GM18858 (cell line): ENCODE results near the gene LRRN4.
A peak's percentile ranks its signal among the peaks of the same experiment; 100 is the strongest.
"Not testable (repeated sequence)": the region's sequence is repeated elsewhere in the genome, so short reads cannot be mapped to it uniquely, and the experiment has no call there.

Experiments
- ATAC-seq: cut with Tn5 transposase; IDR thresholded peaks from one replicate; pipeline ENCODE4 v1.9.1; 2021; ENCODE audit not compliant: unreplicated experiment

Gene LRRN4

DNA sequence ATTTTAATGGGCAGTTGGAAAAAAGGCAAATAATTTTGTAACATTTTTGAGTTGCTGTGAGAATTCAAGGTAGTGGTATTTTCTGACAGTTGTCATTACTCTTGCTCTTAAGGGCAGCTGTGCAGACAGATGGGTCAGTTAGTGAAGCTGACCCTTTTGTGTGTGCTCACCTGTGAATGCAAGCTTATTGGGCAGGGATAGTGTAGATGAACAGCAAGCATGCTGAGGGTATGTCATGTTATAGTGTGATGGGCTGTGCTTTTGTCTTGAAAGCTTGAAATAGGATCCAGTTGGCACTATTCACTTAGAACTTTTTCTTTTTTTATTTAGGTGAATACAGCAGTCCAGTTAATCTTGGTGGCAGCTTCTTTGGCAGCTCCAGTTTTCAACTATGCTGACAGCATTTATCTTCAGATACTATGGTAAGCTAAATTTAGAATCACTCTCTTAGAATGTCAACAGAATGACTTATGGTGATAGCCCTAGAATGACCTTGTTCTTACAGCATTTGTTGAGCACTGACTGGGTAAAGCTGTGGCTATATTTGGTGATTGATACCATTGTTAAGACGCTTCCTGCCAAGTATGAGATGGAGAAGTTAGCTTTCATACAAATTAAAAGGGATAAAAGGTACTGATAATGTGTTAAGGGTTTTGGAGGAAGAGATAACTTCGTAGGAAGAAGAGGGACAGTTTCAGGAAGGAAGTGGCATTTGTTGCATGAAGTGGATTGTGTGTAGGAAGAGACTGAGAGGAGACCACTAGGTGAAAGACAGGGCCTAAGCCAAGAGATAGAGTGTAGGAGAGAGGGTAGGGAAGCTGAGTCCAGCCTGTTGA, 19.5 kb downstream of the LRRN4 start:
- ATAC-seq = no peak

GRCh38 chr20:6032907-6033306, 21.0 kb downstream of the LRRN4 start:
- ATAC-seq = not testable (repeated sequence)

DNA sequence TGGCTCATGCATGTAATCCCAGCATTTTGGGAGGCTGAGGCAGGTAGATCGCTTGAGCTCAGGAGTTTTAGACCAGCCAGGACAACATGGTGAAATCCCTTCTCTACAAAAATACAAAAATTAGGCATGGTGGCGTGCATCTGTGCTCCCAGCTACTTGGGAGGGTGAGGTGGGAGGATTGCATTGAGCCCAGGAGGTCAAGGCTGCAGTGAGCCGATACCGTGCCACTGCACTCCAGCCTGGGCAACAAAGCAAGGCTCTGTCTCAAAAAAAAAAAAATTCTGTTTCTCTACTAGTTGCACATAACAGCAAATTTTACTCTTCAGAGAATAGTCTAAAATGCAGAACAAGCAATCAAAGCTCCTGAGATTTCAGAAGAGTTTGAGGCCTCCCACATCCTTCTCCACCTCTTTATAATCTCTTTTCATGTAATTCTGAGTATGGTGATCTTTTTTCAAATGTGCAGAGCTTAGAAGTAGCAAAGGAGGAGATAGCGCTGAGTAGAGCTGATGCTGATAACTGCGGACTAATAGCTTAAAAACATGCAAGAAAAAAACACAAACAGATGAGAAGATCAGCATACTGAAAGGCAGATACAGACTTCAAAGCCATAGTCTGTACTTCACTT, 23.3 kb downstream of the LRRN4 start:
- no peak for ATAC-seq

GRCh38 chr20:6029538-6029937, 24.3 kb downstream of the LRRN4 start:
- ATAC-seq = no peak

DNA sequence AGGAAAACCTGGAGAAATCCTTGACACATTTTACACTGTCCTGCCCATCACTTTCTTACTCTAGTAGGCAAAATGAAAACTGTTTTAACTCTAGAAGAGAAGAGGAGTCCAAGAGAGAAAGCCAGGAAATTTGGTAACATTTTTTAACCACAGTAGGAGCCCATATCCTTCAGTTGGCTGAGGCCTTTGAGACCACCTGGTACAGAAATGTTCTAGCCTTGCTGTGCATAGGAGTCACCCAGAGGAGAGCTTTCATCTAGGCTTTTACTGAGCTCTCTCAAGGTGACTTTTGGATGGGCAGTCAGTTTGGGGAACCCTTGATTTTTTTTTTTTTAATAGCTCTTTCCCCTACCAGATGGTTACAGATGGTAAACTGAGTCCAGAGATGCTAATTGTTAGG, 25.0 kb downstream of the LRRN4 start:
- ATAC-seq = no peak

DNA sequence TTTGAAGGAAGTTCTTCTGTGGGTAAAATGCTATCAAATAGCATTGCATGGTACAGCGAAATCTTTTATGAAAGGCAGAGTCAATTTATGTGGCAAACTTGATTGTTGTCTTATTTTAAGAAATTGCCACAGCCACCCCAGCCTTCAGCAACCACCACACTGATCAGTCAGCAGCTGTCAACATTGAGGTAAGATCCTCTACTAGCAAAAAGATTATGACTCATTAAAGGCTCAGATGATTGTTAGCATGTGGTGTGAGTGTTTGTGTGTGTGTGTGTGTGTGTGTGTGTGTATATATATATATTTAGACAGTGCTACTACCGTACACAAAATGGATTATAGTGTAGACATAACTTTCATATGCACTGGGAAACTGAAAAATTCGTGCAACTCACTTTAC, 27.8 kb downstream of the LRRN4 start:
- ATAC-seq = no peak

- ATAC-seq = no peak
These were observed 29.1 kb downstream of the LRRN4 start for GRCh38 chr20:6024768-6025167.

- no peak for ATAC-seq
These were observed 36.0 kb downstream of the LRRN4 start for GRCh38 chr20:6017880-6018279.

GRCh38 chr20:6017467-6017866, 36.4 kb downstream of the LRRN4 start:
- ATAC-seq = no peak

DNA sequence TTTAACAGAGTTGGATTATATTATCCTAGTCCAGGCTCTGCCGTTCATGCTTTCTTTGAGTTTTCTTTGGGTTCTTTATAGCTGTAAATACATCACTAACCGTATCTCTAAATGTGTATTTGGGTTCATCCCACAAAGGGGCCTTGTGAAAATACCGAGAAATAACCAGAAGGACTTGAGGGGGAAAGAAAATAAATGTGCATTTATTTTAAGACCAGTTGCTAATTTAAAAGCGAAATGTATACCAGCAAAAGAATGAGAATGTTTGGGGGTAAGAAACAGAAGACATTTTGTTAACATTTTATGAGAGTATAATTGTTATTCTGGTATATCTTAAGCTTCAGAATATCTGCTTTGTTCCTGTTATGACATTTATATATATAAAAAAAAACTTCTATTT, 38.9 kb downstream of the LRRN4 start:
- ATAC-seq = no peak

- no peak for ATAC-seq
These were observed 39.8 kb downstream of the LRRN4 start for GRCh38 chr20:6014017-6014416.

DNA sequence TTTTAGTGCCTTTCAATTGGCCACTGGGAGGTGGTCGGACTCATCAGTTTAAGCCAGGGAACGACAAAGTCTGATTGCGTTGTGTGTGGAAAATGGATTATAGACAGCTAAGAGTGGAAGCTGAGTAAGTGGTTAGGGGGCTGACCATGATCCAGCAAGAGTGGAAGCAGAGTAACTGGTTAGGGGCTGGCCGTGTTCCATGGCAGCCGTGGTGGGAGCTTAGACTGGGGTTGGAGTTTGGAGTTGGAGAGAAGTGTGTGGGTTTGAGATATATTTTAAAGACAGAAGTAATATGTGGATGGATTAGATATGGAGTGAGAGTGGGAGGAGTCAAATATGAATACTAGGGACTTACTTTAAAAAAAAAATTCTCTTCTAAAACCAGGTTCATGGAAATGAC, 41.7 kb downstream of the LRRN4 start:
- no peak for ATAC-seq

- ATAC-seq = no peak
These were observed 45.6 kb downstream of the LRRN4 start for GRCh38 chr20:6008254-6008653.

DNA sequence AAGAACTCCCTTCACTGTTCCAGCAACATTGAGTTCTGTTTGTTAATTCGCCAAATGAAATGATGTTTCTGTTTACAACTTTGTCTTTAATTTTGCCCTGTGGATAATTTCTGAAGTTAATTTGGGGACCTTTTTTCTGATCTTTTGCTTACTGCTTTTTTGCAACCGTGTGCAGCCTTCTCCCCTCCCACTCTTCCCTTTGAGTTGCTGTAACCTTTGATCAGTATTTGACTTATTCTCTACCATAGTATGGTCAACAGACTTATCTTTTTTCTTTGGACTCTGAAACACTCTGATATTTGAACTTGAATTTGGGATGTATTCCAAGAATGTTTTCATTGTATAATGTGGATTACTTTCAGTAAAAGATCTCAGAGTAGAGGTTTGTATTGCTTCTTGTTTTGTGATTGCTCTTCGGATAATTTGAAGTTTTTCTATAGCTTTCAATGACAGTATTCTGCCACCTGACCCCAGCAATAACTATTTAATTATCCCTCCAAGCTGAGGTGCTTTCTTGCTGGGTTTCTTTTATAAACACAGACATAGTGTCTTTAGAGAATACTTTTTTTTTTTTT, 46.2 kb downstream of the LRRN4 start:
- no peak for ATAC-seq

GRCh38 chr20:6007094-6007528, 46.7 kb downstream of the LRRN4 start:
- ATAC-seq = no peak

DNA sequence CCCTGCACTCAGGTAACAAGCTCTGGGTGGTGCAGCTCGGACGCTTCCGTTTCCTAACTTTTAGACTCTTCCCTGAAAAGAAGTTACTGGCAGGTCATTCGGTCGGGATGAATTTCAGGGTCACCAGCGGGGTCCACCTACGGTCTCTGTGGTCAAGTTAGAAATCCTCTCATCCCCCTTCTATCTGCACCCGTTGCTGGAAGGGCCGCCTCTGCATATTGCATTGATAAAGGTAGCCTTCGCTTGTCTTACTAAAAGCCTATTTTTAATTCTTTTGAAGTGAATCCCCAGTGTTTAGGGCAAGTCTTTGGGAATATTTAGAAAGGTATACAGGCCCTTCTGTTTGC, 47.3 kb downstream of the LRRN4 start:
- ATAC-seq = no peak

DNA sequence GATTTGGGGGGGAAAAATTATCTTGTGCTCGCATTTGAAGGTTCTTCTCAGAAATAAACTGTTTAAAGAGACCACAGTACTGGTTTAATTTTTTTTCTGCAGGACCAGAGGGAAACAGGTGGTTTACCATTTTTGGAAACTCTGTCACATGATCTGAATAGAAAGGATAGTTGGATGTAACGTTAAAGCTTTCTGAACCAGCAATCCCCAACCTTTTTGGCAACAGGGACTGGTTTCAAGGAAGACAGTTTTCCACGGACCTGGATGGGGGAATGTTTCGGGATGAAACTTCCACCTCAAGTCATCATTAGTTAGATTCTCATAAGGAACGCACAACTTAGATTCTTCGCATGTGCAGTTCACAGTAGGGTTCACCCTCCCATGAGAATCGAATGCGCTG, 53.0 kb downstream of the LRRN4 start:
- ATAC-seq = no peak

- no peak for ATAC-seq
These were observed 54.1 kb downstream of the LRRN4 start for GRCh38 chr20:5999783-6000182.

DNA sequence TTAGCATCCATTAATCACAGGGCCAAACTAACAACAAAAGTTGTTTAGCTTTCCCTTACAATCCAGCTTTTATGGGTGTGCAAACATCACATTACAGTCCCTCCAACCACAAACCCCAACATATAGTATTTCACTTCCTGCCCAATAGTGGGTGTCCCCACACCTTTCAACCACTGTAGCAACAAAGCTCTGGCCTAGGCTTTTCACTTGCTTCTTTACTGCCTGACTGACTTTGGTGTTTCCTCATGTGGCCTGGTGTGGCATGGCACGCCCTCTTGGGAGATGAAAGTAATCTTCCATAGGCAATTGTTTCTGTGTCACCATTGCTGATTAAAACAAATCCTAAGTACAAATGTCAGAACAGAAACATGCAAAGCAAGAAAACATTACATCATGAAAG, 57.1 kb downstream of the LRRN4 start:
- ATAC-seq = peak; percentile 93

- no peak for ATAC-seq
These were observed 62.0 kb downstream of the LRRN4 start for GRCh38 chr20:5991623-5992441.

DNA sequence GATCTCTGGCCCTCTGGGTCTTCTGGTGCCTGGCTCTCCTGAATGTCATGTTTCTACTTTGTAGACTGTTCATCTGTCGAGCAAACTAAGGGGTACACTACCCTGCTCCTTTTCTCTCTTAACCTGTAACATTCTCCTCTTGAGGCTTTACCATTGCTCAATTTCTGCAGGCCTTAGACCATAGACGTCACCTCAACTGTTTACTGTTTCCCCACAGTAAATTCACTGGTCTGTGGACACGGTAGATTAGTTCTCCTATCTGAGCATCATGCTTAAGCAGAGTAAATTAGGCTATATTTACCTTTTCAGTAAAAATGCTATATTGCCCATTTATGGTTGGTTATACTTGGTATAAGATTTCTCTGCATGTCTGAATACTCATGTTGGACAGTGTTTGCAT, 62.9 kb downstream of the LRRN4 start:
- no peak for ATAC-seq
